Posterior cingulate gyrus (tissue), 11 donors: ENCODE measurements around the gene CSNK1E.

Source experiments
- DNase-seq, 10 donors: peaks; one replicate each; pipeline versions ENCODE4 v3.0.0 to v3.0.0-alpha.2; 2020 to 2021; ENCODE audit warnings: mixed read lengths in 3 of 10
- intact Hi-C: fragments of 100-400 bp; cut with DNase I; formaldehyde crosslinking; loops from one replicate; pipeline ENCODE4 v1.15.1; 2023

The CSNK1E gene

DNA sequence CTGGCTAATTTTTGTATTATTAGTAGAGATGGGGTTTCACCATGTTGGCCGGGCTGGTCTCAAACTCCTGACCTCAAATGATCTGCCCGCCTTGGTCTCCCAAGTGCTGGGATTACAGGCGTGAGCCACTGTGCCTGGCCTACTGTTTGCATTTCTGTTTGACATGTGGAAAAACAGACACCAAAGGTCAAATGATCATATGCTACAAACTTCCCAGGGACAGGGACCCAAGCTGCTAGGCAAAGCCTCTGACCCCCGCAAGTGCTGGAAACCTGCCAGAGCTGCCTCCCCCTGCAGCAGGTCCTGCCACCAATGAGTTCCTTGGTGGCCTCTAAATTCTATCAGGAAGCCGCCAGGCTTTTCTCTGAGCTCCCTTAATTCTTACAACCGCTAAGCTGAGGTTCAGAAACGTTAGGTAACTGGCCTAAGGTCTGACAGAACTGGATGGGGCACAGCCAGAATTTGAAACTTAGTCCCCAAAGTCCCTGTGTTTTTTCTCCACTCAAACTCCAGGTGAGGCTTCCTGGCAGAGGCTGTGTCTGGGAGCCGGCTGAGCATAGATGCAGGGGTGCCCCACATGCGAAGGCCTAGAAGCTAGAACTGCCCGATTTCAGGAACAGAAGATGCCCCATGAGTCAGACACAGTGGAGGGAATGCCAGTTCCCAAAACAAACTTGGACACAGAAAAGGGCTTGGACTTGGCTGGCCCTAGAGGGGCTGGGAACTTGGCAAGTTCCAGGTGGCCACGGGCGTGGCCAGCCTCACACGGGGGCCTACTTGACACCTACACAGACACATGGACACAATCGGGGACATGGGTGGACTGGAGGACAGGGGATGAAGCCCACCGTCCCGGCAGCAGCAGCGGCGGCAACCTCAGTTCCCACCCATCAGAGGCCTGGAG is 7.4 kb downstream of the CSNK1E start:
- DNase-seq = no peak
- intact Hi-C loops = no loop called here

DNA sequence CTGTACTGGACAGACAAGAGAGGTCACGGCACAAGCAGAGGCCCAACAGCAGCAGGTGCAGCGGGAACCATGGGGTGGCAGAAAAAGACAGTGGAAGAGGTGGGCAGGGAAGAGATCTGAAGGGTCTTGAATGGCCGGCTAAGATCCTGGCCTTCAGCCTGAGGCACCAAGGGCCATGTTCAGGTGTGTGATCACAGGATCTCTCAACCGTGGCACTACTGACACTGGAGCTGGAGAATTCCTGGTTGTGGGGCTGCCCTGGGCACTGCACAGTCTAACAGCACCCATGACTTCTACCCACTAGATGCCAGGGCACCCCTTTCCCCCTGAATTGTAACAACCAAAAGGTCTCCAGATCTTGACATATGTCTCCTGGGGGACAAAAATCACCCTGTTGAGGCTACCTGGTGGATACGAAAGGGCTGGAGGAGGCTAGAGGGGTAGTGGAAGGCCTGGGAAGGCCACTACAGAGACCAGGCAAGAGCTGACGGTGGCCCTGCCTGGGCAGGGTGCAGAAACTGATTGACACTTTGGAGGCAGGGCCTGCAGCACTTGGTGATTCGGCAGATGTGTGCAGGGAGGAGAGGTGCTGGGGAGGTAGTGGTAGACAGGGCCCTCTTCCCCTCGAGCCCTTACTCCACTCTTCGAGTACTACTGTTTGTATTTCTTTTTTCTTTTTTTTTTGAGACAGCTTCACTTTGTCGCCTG is 8.3 kb downstream of the CSNK1E start:
- no peak for DNase-seq
- intact Hi-C loops = no loop called here

DNA sequence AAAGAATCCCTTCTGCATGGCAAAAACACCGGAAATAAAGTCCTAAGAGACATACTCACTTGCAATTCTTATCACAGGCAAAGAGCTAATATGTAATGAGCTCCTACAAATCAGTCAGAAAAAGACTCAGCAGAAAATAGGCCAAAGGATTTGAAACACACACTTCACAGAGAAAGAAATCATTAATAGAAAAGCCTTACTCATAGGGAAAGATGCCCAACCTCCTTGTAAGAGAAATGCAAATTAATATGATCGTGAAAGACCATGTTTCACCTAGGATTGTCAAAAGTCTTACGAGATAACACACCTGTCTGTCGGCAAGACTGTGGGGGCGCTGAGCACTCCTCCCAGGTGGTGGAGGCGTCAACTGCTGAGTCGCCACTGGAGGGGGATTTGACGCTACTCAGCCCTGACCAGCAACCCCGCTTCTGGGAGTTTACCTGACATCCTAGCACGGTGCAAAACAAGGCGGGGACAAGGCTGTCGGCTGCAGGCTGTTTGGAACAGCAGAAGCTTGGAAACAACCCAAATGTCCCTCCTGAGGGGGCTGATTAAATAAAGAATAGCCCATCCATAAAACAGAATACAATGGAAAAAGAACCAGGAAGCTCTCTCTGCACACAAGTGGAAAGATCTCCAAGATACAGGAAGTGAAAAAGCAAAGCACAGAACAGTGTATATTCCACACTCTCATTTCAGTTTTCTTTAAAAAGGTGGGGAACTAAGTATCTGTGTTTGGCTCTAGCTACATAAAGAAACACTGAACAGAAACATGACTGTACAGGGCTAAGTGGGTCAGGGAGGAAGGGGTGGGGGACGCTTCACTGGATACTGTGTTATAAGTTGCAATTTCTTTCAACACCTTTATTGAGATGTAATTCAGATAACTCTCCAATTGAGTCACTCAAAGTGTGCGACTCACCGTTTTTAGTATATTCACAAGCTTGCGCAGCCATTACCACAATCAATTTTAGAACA is 11.5 kb downstream of the CSNK1E start:
- DNase-seq = no peak
- intact Hi-C loops = no loop called here

DNA sequence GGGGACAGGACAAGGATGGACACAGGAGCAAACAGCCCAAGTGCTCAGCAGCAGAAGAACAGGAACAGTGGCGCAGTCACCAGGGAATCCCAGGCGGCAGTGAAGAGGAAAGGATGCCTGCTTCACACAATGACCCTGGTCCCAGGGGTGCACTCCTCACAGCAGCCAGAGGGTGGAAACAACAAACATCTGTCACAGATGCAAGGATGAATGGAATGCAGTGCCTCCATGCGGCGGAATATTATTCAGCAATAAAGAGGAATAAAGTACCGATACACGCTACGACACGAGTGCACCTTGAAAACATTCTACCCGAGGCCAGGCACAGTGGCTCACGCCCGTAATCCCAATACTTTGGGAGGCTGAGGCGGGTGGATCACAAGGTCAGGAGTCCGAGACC is 12.7 kb downstream of the CSNK1E start:
- DNase-seq = no peak
- intact Hi-C loops = no loop called here

DNA sequence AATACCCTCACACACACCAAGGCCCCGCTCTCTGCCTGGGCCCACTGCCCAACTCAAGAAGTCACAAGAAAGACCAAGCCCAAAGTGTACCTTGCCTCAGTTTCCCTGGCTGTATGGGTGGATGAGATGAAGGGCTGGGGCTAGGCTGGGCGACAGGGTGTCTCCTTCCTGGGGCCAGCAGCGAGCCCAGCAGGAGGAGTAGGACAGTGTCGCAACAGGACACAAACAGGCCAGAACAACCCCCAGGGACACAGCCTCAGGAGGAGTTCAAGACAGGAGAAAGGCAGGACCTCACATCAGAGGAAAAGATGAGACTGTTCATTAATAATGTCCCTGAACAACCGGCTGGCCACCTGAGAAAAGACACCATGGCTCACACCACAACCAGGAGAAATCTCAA is 13.3 kb downstream of the CSNK1E start:
- DNase-seq = no peak
- intact Hi-C loops = no loop called here

DNA sequence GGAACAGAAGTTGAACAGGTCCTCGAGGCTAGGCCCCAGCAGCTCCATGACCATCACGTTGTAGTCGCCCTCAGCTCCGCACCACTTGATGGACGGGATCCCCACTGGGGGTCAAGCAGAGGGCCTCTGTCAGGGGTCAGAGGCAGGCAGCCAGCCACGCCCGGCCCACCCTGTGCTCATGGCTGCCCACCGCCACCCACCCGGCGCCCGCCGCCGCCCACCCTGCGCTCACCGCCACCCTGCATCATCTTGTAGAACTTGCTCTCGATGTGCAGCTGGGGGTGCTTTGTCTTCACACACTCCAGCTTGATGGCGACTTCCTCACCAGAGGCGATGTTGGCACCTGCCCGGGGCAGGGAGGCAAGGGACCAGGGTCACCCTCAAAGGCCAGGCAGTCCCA is 14.3 kb downstream of the CSNK1E start:
- intact Hi-C loops = no loop called here

DNA sequence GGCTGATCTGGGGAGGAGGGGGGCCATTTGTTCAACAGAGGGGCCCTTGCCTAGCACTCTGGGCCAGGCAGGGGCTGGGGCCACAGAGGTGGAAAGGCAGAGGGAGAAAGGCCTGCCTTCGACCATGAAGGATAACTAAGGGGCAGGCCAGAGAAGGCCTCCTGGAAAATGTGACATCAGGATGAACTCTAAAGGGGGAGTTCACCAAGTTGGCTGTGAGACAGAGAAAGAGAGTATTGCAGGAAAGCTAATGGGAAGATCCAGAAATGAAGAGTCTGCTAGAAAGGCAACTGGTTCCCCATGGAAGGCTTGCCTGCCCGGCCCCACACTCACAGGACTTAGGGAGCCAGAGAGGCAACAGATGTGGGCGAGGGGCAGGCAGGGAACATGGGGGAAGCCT is 16.3 kb downstream of the CSNK1E start:
- no peak for DNase-seq
- intact Hi-C loops = no loop called here

More for the DNA sequence above, 14.3 kb downstream of the CSNK1E start:
- DNase-seq = peak in 1 of 10 donors; percentile 75

DNA sequence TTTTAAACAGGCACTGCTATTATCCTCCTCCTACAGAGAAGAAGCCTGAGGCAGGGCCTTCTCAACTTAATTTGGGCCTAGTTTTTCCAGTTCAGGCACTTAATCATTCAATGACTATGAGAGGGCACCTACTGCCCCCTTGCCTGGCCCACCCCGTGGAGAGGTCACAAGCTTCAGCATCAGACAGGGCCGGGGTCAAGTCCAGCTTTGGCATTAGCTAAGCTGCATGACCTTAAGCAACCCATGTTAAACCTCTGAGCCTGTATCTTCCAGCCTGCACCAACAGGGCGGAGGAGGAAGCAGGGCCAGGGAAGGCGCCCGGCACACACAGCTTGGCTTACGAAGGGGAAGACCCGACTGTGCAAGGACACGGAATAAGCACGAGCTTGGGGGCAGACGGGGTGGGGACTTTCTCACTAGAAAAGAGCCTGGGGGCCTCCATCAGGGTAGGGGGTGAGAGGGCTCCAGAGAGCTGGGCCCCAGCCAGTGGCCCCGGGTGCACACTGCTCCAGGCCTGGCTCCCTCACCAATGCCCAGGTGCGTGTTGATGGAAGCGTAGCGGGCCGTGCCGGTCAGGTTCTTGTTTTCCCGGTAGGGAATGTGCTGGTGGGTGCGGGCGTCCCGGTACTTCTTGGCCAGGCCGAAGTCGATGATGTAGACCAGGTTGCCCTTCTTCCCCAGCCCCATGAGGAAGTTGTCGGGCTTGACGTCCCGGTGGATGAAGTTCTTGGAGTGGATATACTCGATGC is 16.9 kb downstream of the CSNK1E start:
- no peak for DNase-seq
- intact Hi-C loops = no loop called here

DNA sequence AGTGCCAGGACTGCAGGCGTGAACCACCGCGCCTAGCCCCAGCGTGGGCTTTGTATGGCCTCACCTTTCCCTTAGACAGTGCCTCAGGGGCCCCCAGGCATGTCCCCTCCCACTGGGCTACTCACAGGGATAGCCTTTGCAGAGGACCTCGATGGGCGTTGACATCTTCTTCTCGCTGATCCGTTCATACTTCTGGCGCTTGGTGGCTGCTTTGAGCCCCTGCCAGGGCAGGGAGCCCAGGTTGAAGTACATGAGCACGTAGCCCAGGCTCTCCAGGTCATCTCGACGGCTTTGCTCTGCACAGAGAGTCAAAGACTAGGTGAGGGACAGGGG is 17.5 kb downstream of the CSNK1E start:
- no peak for DNase-seq
- intact Hi-C loops = no loop called here

DNA sequence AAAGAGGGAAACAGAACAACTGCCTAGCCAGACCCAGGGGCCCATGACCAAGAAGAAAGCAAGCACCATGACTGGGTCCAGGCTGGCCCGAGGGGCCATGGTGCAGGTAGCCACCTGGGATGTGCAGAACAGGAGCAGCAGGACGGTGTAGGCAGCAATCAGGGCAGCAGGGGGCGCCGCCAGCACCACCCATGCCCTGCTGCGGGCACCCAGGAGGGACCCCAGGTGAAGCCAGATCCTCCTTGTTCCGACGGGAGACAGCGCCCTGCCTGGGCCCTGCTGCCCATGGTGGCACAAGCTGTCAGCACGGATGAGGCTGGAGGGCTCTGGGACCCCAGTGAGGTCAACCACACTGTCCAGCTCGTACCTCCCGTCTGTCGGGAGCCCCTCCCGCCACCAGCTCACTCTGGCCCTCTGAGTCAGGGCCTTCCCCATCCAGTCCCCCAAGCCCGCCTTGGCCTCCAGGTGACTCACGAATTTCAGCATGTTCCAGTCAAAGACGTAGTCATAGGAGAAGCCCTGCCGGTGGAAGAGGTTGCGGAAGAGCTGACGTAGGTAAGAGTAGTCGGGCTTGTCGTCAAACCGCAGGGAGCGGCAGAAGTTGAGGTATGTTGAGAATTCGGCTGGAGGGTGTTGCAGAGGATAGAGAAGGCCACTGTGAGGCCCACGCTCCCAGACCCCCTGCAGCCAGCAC is 18.8 kb downstream of the CSNK1E start:
- intact Hi-C loops = no loop called here
- DNase-seq = peak in 1 of 10 donors; percentile 82

DNA sequence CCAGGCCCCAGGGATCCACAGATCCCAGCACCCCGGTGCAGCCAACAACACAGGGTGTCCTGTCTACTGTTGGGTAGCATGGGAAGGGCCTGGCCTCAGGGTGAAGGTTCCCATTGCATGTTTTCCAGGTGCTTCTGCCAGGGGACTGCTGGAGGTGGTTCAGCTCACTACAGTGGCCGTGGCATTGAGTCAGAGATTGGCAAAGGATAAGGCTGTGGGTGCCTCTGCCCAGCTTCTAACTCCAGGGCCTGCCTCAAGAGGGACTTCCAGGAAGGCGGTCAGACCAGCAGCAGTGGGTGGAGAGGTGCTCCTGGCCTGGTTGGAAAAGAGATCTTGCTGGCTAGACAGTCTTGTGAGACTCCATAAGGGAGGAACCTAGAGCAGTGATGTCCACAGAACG is 20.9 kb downstream of the CSNK1E start:
- DNase-seq = no peak
- intact Hi-C loops = no loop called here

DNA sequence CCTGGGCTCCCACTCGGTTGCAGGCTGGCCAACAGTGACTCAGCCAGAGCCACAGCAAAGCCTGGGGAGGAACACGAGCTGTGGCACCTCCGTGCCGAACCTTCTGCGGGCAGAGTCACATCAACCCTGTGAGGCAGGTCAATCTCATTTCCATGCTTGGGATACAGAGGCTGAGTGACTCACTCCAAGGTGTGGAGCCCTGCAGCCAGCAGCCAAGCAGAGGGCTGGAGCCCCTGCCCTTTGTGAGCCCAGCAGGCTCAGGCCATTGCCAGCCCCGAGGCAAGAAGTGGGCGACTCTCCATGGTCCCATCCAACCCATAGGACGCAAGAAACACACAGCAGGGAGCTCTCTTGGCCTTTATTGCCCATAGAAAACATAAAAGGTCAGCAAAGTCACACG is 21.4 kb downstream of the CSNK1E start:
- DNase-seq = no peak
- intact Hi-C loops = no loop called here

DNA sequence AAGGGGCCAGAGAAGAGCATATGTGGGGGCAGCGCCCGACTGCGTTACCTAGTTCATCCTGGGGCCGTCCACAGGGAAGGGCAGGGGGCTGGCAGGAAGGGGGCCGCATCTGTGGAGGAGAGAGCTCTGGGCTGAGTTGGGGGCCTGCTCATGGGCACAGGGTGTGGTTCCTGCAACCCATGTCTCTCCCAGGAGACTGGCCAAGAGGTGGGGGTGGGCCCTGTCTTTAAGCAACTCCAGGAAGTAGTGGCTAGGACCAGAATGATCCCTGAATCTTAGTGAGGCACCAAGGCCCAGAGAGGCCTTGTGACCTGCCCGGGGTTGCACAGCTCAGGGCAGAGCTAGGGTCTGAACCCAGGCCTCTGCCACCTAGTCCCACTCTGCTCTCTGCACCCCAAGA is 21.9 kb downstream of the CSNK1E start:
- intact Hi-C loops = no loop called here

DNA sequence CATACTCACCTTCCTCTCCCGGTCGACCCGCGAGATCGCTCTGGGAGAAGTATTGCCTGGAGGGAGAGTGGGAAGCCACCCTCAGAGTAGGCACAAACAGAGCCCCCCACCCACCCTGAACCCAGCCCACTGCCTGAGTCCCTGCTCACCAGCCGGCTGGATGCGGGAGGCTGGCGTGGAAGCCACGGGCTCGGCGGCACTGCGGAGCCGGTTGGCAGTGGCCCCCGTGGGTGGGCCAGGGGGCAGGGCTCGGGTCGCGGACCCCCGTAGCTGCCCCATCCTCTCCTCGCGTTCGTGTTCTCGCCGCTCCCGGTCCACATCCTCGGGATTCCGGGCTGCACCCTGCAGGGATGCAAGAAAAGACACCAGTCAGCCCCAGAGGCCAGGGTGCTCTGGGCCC is 23.0 kb downstream of the CSNK1E start:
- no peak for DNase-seq
- intact Hi-C loops = no loop called here

More for the DNA sequence above, 21.9 kb downstream of the CSNK1E start:
- no peak for DNase-seq

DNA sequence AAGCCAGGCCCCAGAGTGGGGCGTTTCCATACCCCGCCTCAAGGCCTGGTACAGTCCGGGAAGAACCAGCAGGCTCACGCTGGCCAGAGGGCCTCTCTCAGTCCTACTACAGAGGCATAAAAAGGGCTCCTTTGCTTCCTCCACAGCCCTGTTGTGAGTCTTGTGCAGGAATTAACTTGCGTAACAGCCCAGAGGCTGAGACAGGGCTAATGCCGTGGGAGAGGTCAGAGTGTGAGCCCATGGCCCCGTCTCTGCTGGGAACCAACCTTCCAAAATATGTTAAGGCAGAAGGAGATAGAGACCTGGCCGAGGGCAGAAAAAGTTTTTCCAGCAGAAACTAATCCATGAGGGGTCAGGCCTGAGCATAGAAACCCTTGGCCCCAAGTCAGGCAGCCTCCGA is 24.5 kb downstream of the CSNK1E start:
- no peak for DNase-seq
- intact Hi-C loops = no loop called here

DNA sequence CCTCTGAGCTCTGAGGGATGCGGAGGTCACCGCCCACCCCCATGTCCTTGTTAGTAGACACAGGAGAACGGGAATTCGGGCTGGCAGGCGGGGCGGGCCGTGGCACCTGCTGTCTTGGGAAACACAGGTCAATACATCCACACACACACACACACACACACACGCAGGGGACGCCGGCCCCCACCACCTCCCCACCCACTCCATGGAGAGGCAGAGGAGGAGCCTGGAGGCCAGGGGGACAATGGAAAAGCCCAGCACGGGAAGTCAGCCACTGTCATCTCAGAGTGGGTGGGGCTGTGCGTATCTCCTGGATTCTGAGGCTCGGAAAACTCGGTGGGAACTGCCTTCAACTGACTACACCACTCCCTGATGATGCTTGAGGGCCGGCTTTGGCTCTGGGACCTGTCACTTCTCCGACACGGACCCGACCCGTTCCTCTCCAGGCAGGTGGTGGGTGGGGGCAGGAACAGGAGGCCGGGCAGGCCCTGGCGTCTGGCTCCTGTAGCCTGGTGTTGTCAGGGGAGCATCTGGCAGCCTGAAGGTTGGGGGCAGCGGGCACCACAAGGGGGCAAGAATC is 25.9 kb downstream of the CSNK1E start:
- intact Hi-C loops = no loop called here
- DNase-seq = peak in 1 of 10 donors; percentile 86

DNA sequence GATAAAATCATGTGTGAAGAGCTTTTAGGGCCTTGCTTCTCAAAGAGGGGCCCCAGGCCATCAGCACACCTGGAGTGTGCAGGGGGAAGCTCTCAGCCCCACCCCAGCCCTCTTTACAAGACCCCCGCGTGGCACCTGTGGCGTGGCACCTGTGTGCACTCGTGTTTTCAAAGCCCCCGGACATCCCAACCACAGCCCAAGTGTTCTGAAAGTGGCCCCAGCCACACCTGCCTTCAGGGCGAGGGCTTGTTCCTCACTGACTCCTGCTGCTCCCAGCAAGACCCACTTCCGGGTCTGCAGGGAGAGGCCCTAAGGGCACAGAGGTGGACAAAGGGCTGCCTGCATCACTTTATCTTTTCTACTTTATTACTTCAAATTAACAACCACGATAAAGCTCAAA is 26.9 kb downstream of the CSNK1E start:
- DNase-seq = no peak
- intact Hi-C loops = no loop called here

DNA sequence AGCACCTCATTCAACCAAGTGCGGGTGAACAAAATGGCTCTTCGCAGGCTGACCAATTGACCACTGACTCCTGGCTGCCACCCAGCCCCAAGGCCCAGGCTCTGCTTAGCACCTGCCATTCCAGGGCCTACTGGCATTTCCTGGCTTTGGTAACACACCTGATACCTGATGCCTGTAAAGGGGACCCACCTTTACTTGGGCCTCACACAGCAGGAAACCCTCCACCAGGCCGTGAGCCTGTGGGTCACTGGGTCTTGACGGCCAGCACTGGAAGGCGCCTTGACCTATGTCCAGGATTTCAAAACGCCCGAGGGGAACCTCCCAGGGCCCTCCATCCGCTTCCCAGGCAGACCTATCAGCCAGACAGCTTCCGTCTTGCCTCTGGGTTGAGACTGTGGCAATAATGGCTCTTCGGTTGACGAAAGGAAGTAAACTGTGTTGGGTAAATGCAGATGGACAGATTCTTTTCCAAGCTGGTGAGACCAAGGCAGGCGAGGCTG is 27.6 kb downstream of the CSNK1E start:
- DNase-seq = no peak
- intact Hi-C loops = no loop called here
